ENCODE measurements around the gene EGFL7. TPM values are rescaled to one million over a fixed set of nuclear protein-coding genes. Genes with fewer than 3 reads are reported as not detected.

The EGFL7 gene
- total RNA-seq, 1 donor from 2014 or later: 35.0 TPM

- no peak for TF ChIP-seq CTCF (conservative IDR thresholded peaks at IDR 0.05; ENCODE audit: low read depth, low read length)
- DNase-seq (ENCODE audit: low read depth): no peak
- H3K4me3 ChIP-seq (ENCODE audit: low read depth, low read length): no peak overlapping the region
Observed at GRCh38 chr9:136621019-136621733, 41.5 kb upstream of the EGFL7 start.

- TF ChIP-seq CTCF (conservative IDR thresholded peaks at IDR 0.05; ENCODE audit: low read depth, low read length): no peak
- no peak overlapping the region for H3K4me3 ChIP-seq (ENCODE audit: low read depth, low read length)
- DNase-seq (ENCODE audit: low read depth): no peak
Observed at GRCh38 chr9:136621734-136622093, 41.0 kb upstream of the EGFL7 start.

- TF ChIP-seq CTCF (conservative IDR thresholded peaks at IDR 0.05; ENCODE audit: low read depth, low read length): no peak
- H3K4me3 ChIP-seq (ENCODE audit: low read depth, low read length): no peak overlapping the region
- DNase-seq (ENCODE audit: low read depth): no peak
Observed at GRCh38 chr9:136622538-136622948, 40.2 kb upstream of the EGFL7 start.

GRCh38 chr9:136623016-136623841 lies 39.5 kb upstream of the EGFL7 start:
- TF ChIP-seq CTCF (conservative IDR thresholded peaks at IDR 0.05; ENCODE audit: low read depth, low read length): no peak
- no peak overlapping the region for H3K4me3 ChIP-seq (ENCODE audit: low read depth, low read length)
- DNase-seq (ENCODE audit: low read depth): no peak

- no peak for DNase-seq (ENCODE audit: low read depth)
- TF ChIP-seq CTCF (conservative IDR thresholded peaks at IDR 0.05; ENCODE audit: low read depth, low read length): no peak
- no peak overlapping the region for H3K4me3 ChIP-seq (ENCODE audit: low read depth, low read length)
Observed at GRCh38 chr9:136623842-136624183, 38.9 kb upstream of the EGFL7 start.

- DNase-seq (ENCODE audit: low read depth): no peak
- no peak for TF ChIP-seq CTCF (conservative IDR thresholded peaks at IDR 0.05; ENCODE audit: low read depth, low read length)
- H3K4me3 ChIP-seq (ENCODE audit: low read depth, low read length): no peak overlapping the region
Observed at GRCh38 chr9:136624184-136624951, 38.3 kb upstream of the EGFL7 start.
